ENCODE measurements around the gene PTK7. TPM values are rescaled to one million over a fixed set of nuclear protein-coding genes. Genes with fewer than 3 reads are reported as not detected.

Gene PTK7
- total and polyA plus RNA-seq, 2 donors (not counting 3 experiments of a cell fraction or from before 2014, with no cell fraction given) = 41.9 to 65.6 TPM

DNA sequence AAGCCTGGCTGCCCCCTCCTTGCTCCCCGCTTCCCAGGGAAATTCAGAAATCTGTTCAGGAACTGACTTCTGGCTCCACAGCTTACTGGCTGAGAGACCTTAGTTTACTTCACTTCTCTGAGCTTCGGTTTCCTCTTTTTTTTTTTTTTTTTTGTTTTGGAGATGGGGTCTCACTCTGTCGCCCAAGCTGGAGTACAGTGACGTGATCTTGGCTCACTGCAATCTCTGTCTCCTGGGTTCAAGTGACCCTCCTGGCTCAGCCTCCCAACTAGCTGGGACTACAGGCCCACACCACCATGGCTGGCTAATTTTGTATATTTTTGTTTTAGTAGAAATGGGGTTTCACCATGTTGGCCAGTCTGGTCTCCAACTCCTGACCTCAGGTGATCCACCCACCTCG, 14.9 kb downstream of the PTK7 start:
- TF ChIP-seq EZH2 (IDR thresholded peaks at IDR 0.05; ENCODE audit: borderline replicate concordance, low read depth, low read length, severe bottlenecking) (no peak), POLR2A (IDR thresholded peaks at IDR 0.05; ENCODE audit: low read depth, low read length) (no peak), FOS (IDR thresholded peaks at IDR 0.05; ENCODE audit: borderline replicate concordance, insufficient read depth, low read length) (no peak), GATA2 (IDR thresholded peaks at IDR 0.05; ENCODE audit: insufficient read depth, insufficient read length, low read depth, low read length) (no peak), JUN (IDR thresholded peaks at IDR 0.05; ENCODE audit: borderline replicate concordance, insufficient read depth, insufficient read length, low read depth) (no peak)
- TF ChIP-seq, protein P1, sequence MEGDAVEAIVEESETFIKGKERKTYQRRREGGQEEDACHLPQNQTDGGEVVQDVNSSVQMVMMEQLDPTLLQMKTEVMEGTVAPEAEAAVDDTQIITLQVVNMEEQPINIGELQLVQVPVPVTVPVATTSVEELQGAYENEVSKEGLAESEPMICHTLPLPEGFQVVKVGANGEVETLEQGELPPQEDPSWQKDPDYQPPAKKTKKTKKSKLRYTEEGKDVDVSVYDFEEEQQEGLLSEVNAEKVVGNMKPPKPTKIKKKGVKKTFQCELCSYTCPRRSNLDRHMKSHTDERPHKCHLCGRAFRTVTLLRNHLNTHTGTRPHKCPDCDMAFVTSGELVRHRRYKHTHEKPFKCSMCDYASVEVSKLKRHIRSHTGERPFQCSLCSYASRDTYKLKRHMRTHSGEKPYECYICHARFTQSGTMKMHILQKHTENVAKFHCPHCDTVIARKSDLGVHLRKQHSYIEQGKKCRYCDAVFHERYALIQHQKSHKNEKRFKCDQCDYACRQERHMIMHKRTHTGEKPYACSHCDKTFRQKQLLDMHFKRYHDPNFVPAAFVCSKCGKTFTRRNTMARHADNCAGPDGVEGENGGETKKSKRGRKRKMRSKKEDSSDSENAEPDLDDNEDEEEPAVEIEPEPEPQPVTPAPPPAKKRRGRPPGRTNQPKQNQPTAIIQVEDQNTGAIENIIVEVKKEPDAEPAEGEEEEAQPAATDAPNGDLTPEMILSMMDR (IDR thresholded peaks at IDR 0.05; ENCODE audit: extremely low read depth in 1 of 2, insufficient read depth in 1 of 2, low read depth in 1 of 2, low read length in 2 of 2) = no peak
- TF ChIP-seq, protein P2, sequence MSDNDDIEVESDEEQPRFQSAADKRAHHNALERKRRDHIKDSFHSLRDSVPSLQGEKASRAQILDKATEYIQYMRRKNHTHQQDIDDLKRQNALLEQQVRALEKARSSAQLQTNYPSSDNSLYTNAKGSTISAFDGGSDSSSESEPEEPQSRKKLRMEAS (IDR thresholded peaks at IDR 0.05; ENCODE audit: insufficient read depth, insufficient read length) = no peak
- intact Hi-C loops (cut with micrococcal nuclease) = loop anchor here (5.0 kb wide), 1 partner anchor 1084 kb away; no protein-coding TSS in a partner anchor
- no peaks in the 10 kb centered on the region for H3K79me2 ChIP-seq (ENCODE audit: control insufficient read depth, insufficient read depth, low read length)
- H3K4me1 ChIP-seq (ENCODE audit: control insufficient read depth, extremely low read depth, insufficient read depth, low read length) = peaks cover 7% of the 10 kb centered on the region
- no peak overlapping the region for H3K4me2 ChIP-seq (ENCODE audit: insufficient read depth, low read length)
- no peak for FAIRE-seq
- H2AFZ ChIP-seq (ENCODE audit: low read depth, low read length) = no peak overlapping the region
- no peaks in the 10 kb centered on the region for H3K9me1 ChIP-seq (replicated peaks; ENCODE audit: control insufficient read depth, extremely low read depth, insufficient read depth, low read length)
- H4K20me1 ChIP-seq (replicated peaks; ENCODE audit: control insufficient read depth, extremely low read depth, insufficient read depth, low read length) = no peaks in the 10 kb centered on the region
- H3K27ac ChIP-seq (ENCODE audit: insufficient read depth, low read depth, low read length) = no peak overlapping the region
- POLR2A ChIA-PET = no interaction called here
- no peaks in the 10 kb centered on the region for H3K36me3 ChIP-seq (ENCODE audit: control insufficient read depth in 2 of 2, extremely low read depth in 1 of 2, insufficient read depth in 2 of 2, low read length in 2 of 2)
- no TSS peak for BruUV-seq (replicated peaks)
- H3K4me3 ChIP-seq (replicated peaks in 1 of 3; ENCODE audit: insufficient read depth in 1 of 3, low read depth in 1 of 3, low read length in 3 of 3) = no peak overlapping the region
- no peak overlapping the region for H3K9ac ChIP-seq (replicated peaks; ENCODE audit: extremely low read depth, insufficient read depth, low read length)
- H3K27me3 ChIP-seq (ENCODE audit: control insufficient read depth in 2 of 2, insufficient read depth in 2 of 2, low read length in 2 of 2) = no peaks in the 10 kb centered on the region
- CTCF ChIA-PET = interaction anchor here (0.6 to 1.4 kb wide), 2 partner anchors 53 to 162 kb away, joined by 3 to 5 read pairs; no protein-coding TSS in a partner anchor
- DNase-seq (ENCODE audit: low read depth, low spot score) = no peak
- dilution Hi-C loops (cut with MboI; ENCODE audit: extremely low pct_ligation_motif_present, low sequenced_read_pairs) = no loop called here
- no peaks in the 10 kb centered on the region for H3K9me3 ChIP-seq (replicated peaks; ENCODE audit: control insufficient read depth, insufficient read depth, low read length)
